Measurements from ENCODE around the gene HDC. TPM values are rescaled to one million over a fixed set of nuclear protein-coding genes. Genes with fewer than 3 reads are reported as not detected.

Gene HDC
- total RNA-seq, 1 donor from 2014 or later = not detected

DNA sequence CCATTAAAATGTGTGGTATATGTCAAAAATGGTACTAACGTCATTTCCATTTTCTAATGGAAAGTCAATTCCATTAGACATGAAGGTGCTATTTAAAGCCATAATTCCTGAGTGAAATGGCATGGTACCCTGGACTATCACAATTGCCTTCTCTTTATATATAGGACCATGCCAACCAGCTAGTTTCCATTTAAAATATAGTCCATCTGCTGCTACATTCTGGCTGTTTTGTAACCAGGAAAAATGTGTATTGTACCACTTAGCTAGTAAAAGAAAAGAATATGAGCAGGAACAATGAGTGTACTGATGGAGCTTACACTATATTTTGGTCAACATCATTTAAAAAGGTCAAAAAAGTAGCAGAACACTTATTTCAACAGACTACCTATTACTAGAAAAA is 30.4 kb upstream of the HDC start:
- no peak for DNase-seq (ENCODE audit: low spot score in 2 of 2, unreplicated experiment in 2 of 2)
- H3K36me3 Mint-ChIP-seq = peaks cover 15% of the 10 kb centered on the region

DNA sequence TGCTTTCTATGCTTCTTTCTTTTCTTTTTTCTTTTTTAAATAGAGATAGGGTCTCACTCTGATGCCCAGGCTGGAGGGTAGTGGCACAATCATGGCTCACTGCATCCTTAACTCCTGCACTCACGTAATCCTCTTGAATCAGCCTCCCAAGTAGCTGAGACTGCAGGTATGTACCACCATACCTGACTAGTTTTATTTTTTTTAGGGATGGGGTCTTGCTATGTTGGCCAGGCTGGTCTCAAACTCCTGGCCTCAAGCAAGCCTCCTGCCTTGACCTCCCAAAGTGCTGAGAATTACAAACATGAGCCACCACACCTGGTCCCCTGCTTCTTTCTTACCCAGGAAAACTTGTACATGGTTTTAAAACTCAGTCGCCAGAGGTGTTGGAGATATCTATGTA is 24.2 kb upstream of the HDC start:
- TF ChIP-seq, protein P1, sequence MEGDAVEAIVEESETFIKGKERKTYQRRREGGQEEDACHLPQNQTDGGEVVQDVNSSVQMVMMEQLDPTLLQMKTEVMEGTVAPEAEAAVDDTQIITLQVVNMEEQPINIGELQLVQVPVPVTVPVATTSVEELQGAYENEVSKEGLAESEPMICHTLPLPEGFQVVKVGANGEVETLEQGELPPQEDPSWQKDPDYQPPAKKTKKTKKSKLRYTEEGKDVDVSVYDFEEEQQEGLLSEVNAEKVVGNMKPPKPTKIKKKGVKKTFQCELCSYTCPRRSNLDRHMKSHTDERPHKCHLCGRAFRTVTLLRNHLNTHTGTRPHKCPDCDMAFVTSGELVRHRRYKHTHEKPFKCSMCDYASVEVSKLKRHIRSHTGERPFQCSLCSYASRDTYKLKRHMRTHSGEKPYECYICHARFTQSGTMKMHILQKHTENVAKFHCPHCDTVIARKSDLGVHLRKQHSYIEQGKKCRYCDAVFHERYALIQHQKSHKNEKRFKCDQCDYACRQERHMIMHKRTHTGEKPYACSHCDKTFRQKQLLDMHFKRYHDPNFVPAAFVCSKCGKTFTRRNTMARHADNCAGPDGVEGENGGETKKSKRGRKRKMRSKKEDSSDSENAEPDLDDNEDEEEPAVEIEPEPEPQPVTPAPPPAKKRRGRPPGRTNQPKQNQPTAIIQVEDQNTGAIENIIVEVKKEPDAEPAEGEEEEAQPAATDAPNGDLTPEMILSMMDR (IDR thresholded peaks at IDR 0.05; ENCODE audit: unreplicated experiment) = no peak
- no peak for DNase-seq (ENCODE audit: low spot score in 2 of 2, unreplicated experiment in 2 of 2)
- H3K27me3 Mint-ChIP-seq (ENCODE audit: low read depth) = no peaks in the 10 kb centered on the region
- no peak overlapping the region for H3K27ac Mint-ChIP-seq
- H3K4me3 Mint-ChIP-seq = no peak overlapping the region
- H3K4me1 Mint-ChIP-seq = no peaks in the 10 kb centered on the region
- H3K9me3 Mint-ChIP-seq = no peaks in the 10 kb centered on the region
- H3K36me3 Mint-ChIP-seq = peaks cover 17% of the 10 kb centered on the region

More for the DNA sequence above, 30.4 kb upstream of the HDC start:
- Mint-ChIP-seq H3K4me3 (no peak overlapping the region), H3K4me1 (no peaks in the 10 kb centered on the region), H3K9me3 (no peaks in the 10 kb centered on the region), H3K27me3 (ENCODE audit: low read depth) (no peaks in the 10 kb centered on the region), H3K27ac (no peak overlapping the region)
- TF ChIP-seq, protein P1 (IDR thresholded peaks at IDR 0.05; ENCODE audit: unreplicated experiment) = no peak

DNA sequence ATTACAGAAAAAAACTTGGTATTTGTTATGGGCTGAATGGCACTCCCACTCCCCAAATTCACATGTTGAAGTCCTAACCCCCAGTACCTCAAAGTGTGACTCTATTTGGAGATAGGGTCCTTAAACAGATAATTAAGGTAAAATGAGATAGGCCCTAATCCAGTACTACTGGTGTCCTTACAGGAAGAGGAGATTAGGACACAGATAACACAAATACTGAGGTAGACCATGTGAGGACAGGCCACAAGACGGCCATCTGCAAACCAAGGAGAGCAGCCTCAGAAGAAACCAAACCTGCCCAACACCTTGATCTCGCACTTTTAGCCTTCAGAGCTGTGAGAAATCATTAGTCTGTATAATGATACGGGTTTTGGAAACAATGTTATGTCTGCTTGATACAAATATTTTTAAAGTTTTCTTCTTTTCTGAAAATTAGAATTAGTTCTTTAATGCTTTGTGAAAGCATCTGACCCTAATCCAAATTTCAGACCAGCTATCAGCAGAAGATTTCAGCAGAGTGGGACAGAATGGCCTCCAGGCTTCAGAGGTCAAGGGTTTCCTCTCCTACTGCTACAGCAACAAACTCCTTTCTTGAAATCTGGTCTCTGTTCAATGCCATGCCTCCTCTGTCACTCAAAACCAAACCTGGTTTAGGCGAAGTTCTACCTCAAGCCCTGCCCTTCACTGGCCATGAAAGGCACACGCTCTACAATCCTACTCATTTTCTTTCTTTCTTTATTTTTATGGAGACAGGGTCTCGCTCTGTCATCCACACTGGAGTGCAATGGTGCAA is 22.0 kb upstream of the HDC start:
- Mint-ChIP-seq H3K27ac (no peak overlapping the region), H3K36me3 (peaks cover 15% of the 10 kb centered on the region), H3K27me3 (ENCODE audit: low read depth) (no peaks in the 10 kb centered on the region), H3K4me1 (no peaks in the 10 kb centered on the region), H3K9me3 (no peaks in the 10 kb centered on the region), H3K4me3 (no peak overlapping the region)
- DNase-seq (ENCODE audit: low spot score in 2 of 2, unreplicated experiment in 2 of 2) = no peak
- TF ChIP-seq, protein P1 (IDR thresholded peaks at IDR 0.05; ENCODE audit: unreplicated experiment) = no peak

DNA sequence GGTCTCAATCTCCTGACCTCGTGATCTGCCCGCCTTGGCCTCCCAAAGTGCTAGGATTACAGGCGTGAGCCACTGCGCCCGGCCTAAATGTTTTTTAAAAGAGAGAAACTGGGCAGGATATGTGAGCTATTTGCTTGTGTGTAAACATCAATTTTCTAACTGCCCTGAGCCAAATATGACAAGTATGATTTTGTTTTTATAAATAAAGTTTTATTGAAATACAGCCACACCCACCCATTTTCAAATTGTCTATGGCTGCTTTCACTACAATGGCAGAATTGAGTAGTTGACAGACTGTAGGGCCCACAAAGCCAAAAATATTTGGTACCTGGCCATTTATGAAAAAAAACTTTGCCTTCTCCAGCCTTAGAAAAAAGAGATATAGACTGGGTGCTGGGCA is 15.9 kb upstream of the HDC start:
- no peak for DNase-seq (ENCODE audit: low spot score in 2 of 2, unreplicated experiment in 2 of 2)
- no peak overlapping the region for H3K4me3 Mint-ChIP-seq
- TF ChIP-seq, protein P1 (IDR thresholded peaks at IDR 0.05; ENCODE audit: unreplicated experiment) = no peak
- H3K4me1 Mint-ChIP-seq = peaks cover 4% of the 10 kb centered on the region
- no peaks in the 10 kb centered on the region for H3K9me3 Mint-ChIP-seq
- H3K36me3 Mint-ChIP-seq = peaks cover 5% of the 10 kb centered on the region
- no peaks in the 10 kb centered on the region for H3K27me3 Mint-ChIP-seq (ENCODE audit: low read depth)
- no peak overlapping the region for H3K27ac Mint-ChIP-seq

DNA sequence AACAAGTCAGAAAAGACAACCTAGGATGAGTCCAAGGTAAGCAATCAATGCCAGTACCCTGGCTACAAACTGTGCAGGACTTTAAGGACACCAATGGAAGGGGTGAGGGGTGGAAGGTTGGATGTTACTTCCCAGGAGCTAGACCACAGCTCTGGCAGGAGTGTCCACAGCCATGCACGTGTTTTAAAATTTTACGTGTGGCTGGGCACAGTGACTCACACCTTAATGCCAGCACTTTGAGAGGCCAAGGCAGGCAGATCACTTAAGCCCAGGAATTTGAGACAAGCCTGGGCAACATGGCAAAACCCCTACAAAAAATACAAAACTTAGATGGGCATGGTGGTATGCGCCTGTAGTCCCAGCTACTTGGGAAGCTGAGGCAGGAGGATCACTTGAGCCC is 14.7 kb upstream of the HDC start:
- no peaks in the 10 kb centered on the region for H3K9me3 Mint-ChIP-seq
- TF ChIP-seq, protein P1 (IDR thresholded peaks at IDR 0.05; ENCODE audit: unreplicated experiment) = no peak
- H3K27me3 Mint-ChIP-seq (ENCODE audit: low read depth) = no peaks in the 10 kb centered on the region
- H3K36me3 Mint-ChIP-seq = peaks cover 5% of the 10 kb centered on the region
- no peak for DNase-seq (ENCODE audit: low spot score in 2 of 2, unreplicated experiment in 2 of 2)
- H3K27ac Mint-ChIP-seq = no peak overlapping the region
- peaks cover 4% of the 10 kb centered on the region for H3K4me1 Mint-ChIP-seq
- no peak overlapping the region for H3K4me3 Mint-ChIP-seq

Data from mesothelial cell of epicardium (in vitro differentiated cells).